IMR-90 (cell line): ENCODE results near the gene STX18. TPM values are rescaled to one million over a fixed set of nuclear protein-coding genes. Genes with fewer than 3 reads are reported as not detected.

Experiments used
- ATAC-seq: fragments of 200-7000 bp; cut with Tn5 transposase; 2 replicates; pipeline ENCODE4 v1.9.1; 2020; ENCODE audit warnings: low read depth, mild to moderate bottlenecking, moderate library complexity
- BruUV-seq: library from RNA; stranded (reverse); fragments of 400-500 nt; replicated peaks from 2 replicates; lab custom pipeline; 2021; lab: Mats Ljungman, UMichigan
- CTCF ChIA-PET: fragments of 300-600 bp; formaldehyde crosslinking; extraction: SDS; loops from one replicate; lab custom pipeline; 2021; ENCODE audit warnings: antibody characterized with exemption; lab: Yijun Ruan, JAX
- POLR2A ChIA-PET: fragments of 300-600 bp; sonication (Branson Sonifier 250); formaldehyde crosslinking; loops from one replicate; lab custom pipeline; 2022; ENCODE audit warnings: antibody characterized with exemption; ENCODE audit not compliant: unreplicated experiment; lab: Charles Lee
- DNase-seq: peaks from one replicate; pipeline ENCODE4 v3.0.0; 2013
- H2AFZ ChIP-seq: replicated peaks from 2 replicates; pipeline ENCODE3; 2013; ENCODE audit warnings: low read length, mild to moderate bottlenecking; ENCODE audit not compliant: poor library complexity
- H2AK5ac ChIP-seq: 2 replicates; pipeline ENCODE4 v1.6.1; 2013; ENCODE audit warnings: low read depth, low read length, inconsistent platforms
- H2AK9ac ChIP-seq: replicated peaks from 2 replicates; pipeline ENCODE3; 2013; ENCODE audit warnings: mild to moderate bottlenecking, low read depth, low read length, moderate library complexity; ENCODE audit not compliant: poor library complexity
- H2BK120ac ChIP-seq: 2 replicates; pipeline ENCODE4 v1.6.1; 2013; ENCODE audit warnings: low read depth, low read length, inconsistent platforms
- H2BK15ac ChIP-seq: 3 replicates; pipeline ENCODE4 v1.6.1; 2013; ENCODE audit warnings: low read depth, low read length, inconsistent platforms
- H2BK20ac ChIP-seq: 2 replicates; pipeline ENCODE4 v1.6.1; 2013; ENCODE audit warnings: low read depth, mild to moderate bottlenecking, inconsistent platforms, low read length, moderate library complexity
- H2BK5ac ChIP-seq: 2 replicates; pipeline ENCODE4 v1.6.1; 2013; ENCODE audit warnings: mild to moderate bottlenecking, low read depth, low read length, inconsistent platforms; ENCODE audit not compliant: poor library complexity, severe bottlenecking
- H3K14ac ChIP-seq: replicated peaks from 2 replicates; pipeline ENCODE4 v1.6.1; 2013; ENCODE audit warnings: low read depth, low read length, inconsistent platforms
- H3K18ac ChIP-seq: 2 replicates; pipeline ENCODE4 v1.6.1; 2013; ENCODE audit warnings: low read depth, low read length, control low read depth
- H3K23ac ChIP-seq: 2 replicates; pipeline ENCODE4 v1.6.1; 2013; ENCODE audit warnings: low read depth, low read length, inconsistent platforms
- H3K27ac ChIP-seq: 2 replicates; pipeline ENCODE4 v1.5.1; 2013; ENCODE audit warnings: mild to moderate bottlenecking, control low read depth, low read length; ENCODE audit not compliant: insufficient read depth
- H3K27me3 ChIP-seq: 2 replicates; pipeline ENCODE4 v1.6.1; 2013; ENCODE audit warnings: low read length; ENCODE audit not compliant: control insufficient read depth, insufficient read depth
- H3K36me3 ChIP-seq: 2 replicates; pipeline ENCODE4 v1.6.1; 2013; ENCODE audit warnings: low read length, mixed read lengths; ENCODE audit not compliant: control insufficient read depth, insufficient read depth
- H3K4ac ChIP-seq: 2 replicates; pipeline ENCODE4 v1.6.1; 2013; ENCODE audit warnings: low read depth, low read length, inconsistent platforms
- H3K4me1 ChIP-seq: 2 replicates; pipeline ENCODE4 v1.6.1; 2013; ENCODE audit warnings: low read length, mixed read lengths; ENCODE audit not compliant: control insufficient read depth, insufficient read depth
- H3K4me2 ChIP-seq: 2 replicates; pipeline ENCODE4 v1.6.1; 2013; ENCODE audit warnings: low read depth, mild to moderate bottlenecking, control low read depth, low read length, moderate library complexity
- H3K4me3 ChIP-seq: 2 replicates; pipeline ENCODE4 v1.5.1; 2013; ENCODE audit warnings: low read depth, mild to moderate bottlenecking, control low read depth, low read length, moderate library complexity; ENCODE audit not compliant: insufficient read depth
- H3K56ac ChIP-seq: 2 replicates; pipeline ENCODE4 v1.6.1; 2013; ENCODE audit warnings: low read length, inconsistent platforms; ENCODE audit not compliant: insufficient read depth; ENCODE audit errors: extremely low read depth
- H3K79me1 ChIP-seq, 2 experiments: 2 replicates each; pipeline ENCODE4 v1.6.1; 2013; ENCODE audit warnings: low read length in 2 of 2, inconsistent platforms in 1 of 2, low read depth in 1 of 2
- H3K9ac ChIP-seq: 2 replicates; pipeline ENCODE4 v1.6.1; 2013; ENCODE audit warnings: low read depth, low read length, control low read depth
- H3K9me1 ChIP-seq: 2 replicates; pipeline ENCODE4 v1.6.1; 2013; ENCODE audit warnings: low read length, inconsistent platforms; ENCODE audit not compliant: insufficient read depth
- H3K9me3 ChIP-seq: 2 replicates; pipeline ENCODE4 v1.6.1; 2013; ENCODE audit warnings: low read length; ENCODE audit not compliant: control insufficient read depth, insufficient read depth
- H4K20me1 ChIP-seq: 2 replicates; pipeline ENCODE4 v1.6.1; 2013; ENCODE audit warnings: low read length, inconsistent platforms; ENCODE audit not compliant: insufficient read depth
- H4K5ac ChIP-seq: 2 replicates; pipeline ENCODE4 v1.6.1; 2013; ENCODE audit warnings: mild to moderate bottlenecking, low read depth, low read length, control low read depth
- H4K8ac ChIP-seq, 2 experiments: 2 replicates each; pipeline ENCODE4 v1.6.1; 2013; ENCODE audit warnings: low read depth in 2 of 2, low read length in 2 of 2, control low read depth in 1 of 2, inconsistent platforms in 1 of 2
- H4K91ac ChIP-seq: 2 replicates; pipeline ENCODE4 v1.6.1; 2013; ENCODE audit warnings: low read depth, low read length, inconsistent platforms; ENCODE audit not compliant: insufficient read depth
- CTCF ChIP-seq: conservative IDR thresholded peaks from 2 replicates; pipeline ENCODE4 v1.5.1; 2012; ENCODE audit warnings: mild to moderate bottlenecking, low read depth, low read length, improper control_type of control experiment
- FOS ChIP-seq: fragments of 150-350 bp; IDR thresholded peaks from 2 replicates; pipeline ENCODE4 v1.6.1; 2016; ENCODE audit warnings: low read depth, low read length
- POLR2A ChIP-seq: IDR thresholded peaks from 2 replicates; pipeline ENCODE4 v1.6.1; 2012; ENCODE audit warnings: mild to moderate bottlenecking, low read depth, low read length
- RCOR1 ChIP-seq: IDR thresholded peaks from 2 replicates; pipeline ENCODE4 v1.6.1; 2012; ENCODE audit warnings: mild to moderate bottlenecking, low read length, improper control_type of control experiment; ENCODE audit not compliant: insufficient replicate concordance
- WGBS, 2 experiments: methylation state at CpG; one replicate each; pipeline versions ENCODE4 v1.1.5 to v1.1.7; 2013; ENCODE audit warnings: missing lambda C conversion rate in 2 of 2; ENCODE audit not compliant: insufficient read length in 1 of 2; ENCODE audit errors: extremely low coverage in 2 of 2; 5-methylcytosine and 5-hydroxymethylcytosine counted together
- dilution Hi-C: fragments of 300-500 bp; cut with HindIII; formaldehyde crosslinking; loops from one replicate; pipeline ENCODE4 v1.14.3; 2018; ENCODE audit warnings: low sequenced_read_pairs; ENCODE audit not compliant: unreplicated experiment
- in situ Hi-C: fragments of 300-500 bp; cut with MboI; formaldehyde crosslinking; loops from 3 replicates; pipeline ENCODE4 v1.14.3; 2019; ENCODE audit warnings: low sequenced_read_pairs, inconsistent platforms, mixed read lengths
- intact Hi-C: fragments of 100-400 bp; cut with micrococcal nuclease; formaldehyde crosslinking; loops from 2 replicates; pipeline ENCODE4 v1.10.0; 2022
- polyA plus RNA-seq, 3 experiments: library from polyadenylated mRNA; depleted of rRNA; stranded (reverse); fragments of >200 nt; gene quantifications; 2 replicates each; pipeline ENCODE4 v1.2.3, GENCODE V29; 2012; ENCODE audit warnings: low replicate concordance in 1 of 3
- total RNA-seq: library from RNA; depleted of rRNA; stranded (reverse); fragments of >200 nt; gene quantifications from 2 replicates; pipeline ENCODE4 v1.2.3, GENCODE V29; 2012

STX18 gene
- total and polyA plus RNA-seq, 2 of the 4 experiments (the other 2 are of a cell fraction): 20.1 to 23.4 TPM

- ATAC-seq: peak; percentile 43
- CTCF ChIA-PET: interaction anchor here (1.9 kb wide), 1 partner anchor 22 kb away, joined by 12 read pairs; no protein-coding TSS in a partner anchor
Observed at GRCh38 chr4:4541040-4541631, 712 bp downstream of the STX18 start.

More at GRCh38 chr4:4541040-4541631, 712 bp downstream of the STX18 start:
- peak overlapping the region; percentile 74 for H3K27ac ChIP-seq
- H2BK15ac ChIP-seq: peak overlapping the region; percentile 45; the same call in 1 of the 3 replicates
- H2BK5ac ChIP-seq: peak overlapping the region; percentile 78
- no peaks in the 10 kb centered on the region for H3K9me3 ChIP-seq
- peak overlapping the region; percentile 47 for H2AK5ac ChIP-seq
- H3K23ac ChIP-seq: peak overlapping the region; percentile 60
- H3K4ac ChIP-seq: peak overlapping the region; percentile 76
- H2AFZ ChIP-seq: peak overlapping the region; percentile 98
- H3K4me2 ChIP-seq: peak overlapping the region; percentile 92
- H4K91ac ChIP-seq: peak overlapping the region; percentile 41
- DNase-seq: peak; percentile 65
- H3K79me1 ChIP-seq: peaks cover 35 to 57% of the 10 kb centered on the region in 2 experiments
- in situ Hi-C loops: no loop called here
- no peaks in the 10 kb centered on the region for H3K27me3 ChIP-seq
- BruUV-seq: no TSS peak
- H3K14ac ChIP-seq: peak overlapping the region; percentile 64
- peak overlapping the region; percentile 85 for H3K9ac ChIP-seq
- dilution Hi-C loops: no loop called here
- peak overlapping the region; percentile 66 for H3K4me3 ChIP-seq
- H3K18ac ChIP-seq: no peak overlapping the region; the same call in 1 of the 2 replicates
- WGBS, 2 experiments: 0% methylated on average over 4 of the region's 10 CpGs; no CpG with 5 or more reads in 1 of the 2 experiments
- TF ChIP-seq CTCF (no peak), POLR2A (no peak; the same call in 1 of the 2 replicates), RCOR1 (no peak), FOS (peak; percentile 73; the same call in 1 of the 2 replicates)
- POLR2A ChIA-PET: no interaction called here
- H3K4me1 ChIP-seq: no peaks in the 10 kb centered on the region
- H2AK9ac ChIP-seq: peak overlapping the region; percentile 96
- H4K8ac ChIP-seq: peak overlapping the region; percentile 86; a peak in 3 of 4 replicates
- H4K20me1 ChIP-seq: peaks cover 22% of the 10 kb centered on the region; the same call in 1 of the 2 replicates
- intact Hi-C loops: loop anchor here (5.0 kb wide), 1 partner anchor 136 kb away; no protein-coding TSS in a partner anchor
- H3K56ac ChIP-seq: peak overlapping the region; percentile 71; the same call in 1 of the 2 replicates
- no peaks in the 10 kb centered on the region for H3K36me3 ChIP-seq
- peak overlapping the region; percentile 57 for H4K5ac ChIP-seq
- H2BK20ac ChIP-seq: no peak overlapping the region
- H3K9me1 ChIP-seq: peaks cover 11% of the 10 kb centered on the region
- peak overlapping the region; percentile 40 for H2BK120ac ChIP-seq
